ENCODE measurements around the gene MRPL12. TPM values are rescaled to one million over a fixed set of nuclear protein-coding genes. Genes with fewer than 3 reads are reported as not detected.

Gene MRPL12
- total and polyA plus RNA-seq, 2 of the 8 experiments (the other 6 are each of a cell fraction or from before 2014, with no cell fraction given) = 120 to 141 TPM

DNA sequence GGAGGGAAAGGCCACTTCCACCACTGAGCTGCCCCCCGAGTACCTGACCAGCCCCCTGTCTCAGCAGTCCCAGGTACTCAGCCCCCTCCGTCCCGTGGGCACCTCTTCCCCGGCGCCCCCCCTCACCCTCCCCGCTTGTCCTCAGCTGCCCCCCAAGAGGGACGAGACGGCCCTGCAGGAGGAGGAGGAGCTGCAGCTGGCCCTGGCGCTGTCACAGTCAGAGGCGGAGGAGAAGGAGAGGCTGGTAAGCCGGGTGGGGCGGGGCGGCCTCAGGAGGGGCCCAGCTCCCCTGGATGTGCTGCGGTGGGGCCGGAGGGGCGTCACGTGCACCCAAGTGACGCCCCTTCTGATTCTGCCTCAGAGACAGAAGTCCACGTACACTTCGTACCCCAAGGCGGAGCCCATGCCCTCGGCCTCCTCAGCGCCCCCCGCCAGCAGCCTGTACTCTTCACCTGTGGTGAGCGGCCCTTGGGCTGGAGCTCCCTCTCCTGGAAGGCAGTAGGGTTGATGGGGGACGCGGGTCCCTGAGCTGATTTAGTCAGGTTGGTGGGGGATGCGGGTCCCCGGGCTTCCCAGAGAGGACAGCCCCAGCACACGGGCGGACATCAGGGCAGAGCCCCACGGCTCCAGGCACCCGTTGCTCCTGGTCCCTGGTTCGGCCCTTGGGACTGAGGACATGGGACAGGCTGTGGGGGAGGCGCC is 9.5 kb upstream of the MRPL12 start:
- H3K23ac ChIP-seq (ENCODE audit: insufficient read length) = no peak overlapping the region
- no peak overlapping the region for H2BK120ac ChIP-seq (replicated peaks; ENCODE audit: low read depth, low read length)
- H3K4me3 ChIP-seq (ENCODE audit: extremely low read depth in 1 of 4, insufficient read depth in 2 of 4, low read depth in 3 of 4, low read length in 4 of 4) = no peak overlapping the region
- H3K56ac ChIP-seq (replicated peaks; ENCODE audit: insufficient read length, low read depth, low read length) = no peak overlapping the region
- H2AFZ ChIP-seq (ENCODE audit: low read length) = no peak overlapping the region
- H4K5ac ChIP-seq (ENCODE audit: insufficient read length, low read depth, low read length) = no peak overlapping the region
- ChIA-PET POLR2A (ENCODE audit: partially characterized antibody) (interaction anchor here (1.0 to 28.4 kb wide), 4 partner anchors 11 to 23 kb away, joined by 3 to 436 read pairs (median 52); partner anchors contain the start of genes ARL16, HGS, MRPL12 and SLC25A10), CTCF (ENCODE audit: partially characterized antibody) (interaction anchor here (0.6 to 1.8 kb wide), 7 partner anchors 9 to 422 kb away, joined by 3 to 20 read pairs (median 7); partner anchors contain the start of genes ARL16, HGS and MRPL12)
- H3K36me3 ChIP-seq (ENCODE audit: control insufficient read depth in 2 of 4, insufficient read depth in 4 of 4, low read length in 3 of 4) = peaks cover 2 to 56% (median 33%) of the 10 kb centered on the region in 4 experiments; a peak in 6 of 8 replicates
- H2BK12ac ChIP-seq (ENCODE audit: low read depth, low read length) = no peak overlapping the region
- no peak overlapping the region for H3K18ac ChIP-seq (ENCODE audit: extremely low read depth, low read length)
- WGBS, 2 experiments (ENCODE audit: extremely low coverage in 1 of 2, insufficient coverage in 1 of 2, insufficient read length in 1 of 2, insufficient replicate concordance in 2 of 2, low coverage in 1 of 2, low lambda C conversion rate in 2 of 2, missing lambda C conversion rate in 1 of 2) = 90% methylated on average over 29 of the region's 35 CpGs; no CpG with 5 or more reads in 1 of the 2 experiments
- no peaks in the 10 kb centered on the region for H3K27me3 ChIP-seq (replicated peaks in 1 of 4; ENCODE audit: control insufficient read depth in 3 of 4, extremely low read depth in 1 of 4, insufficient read depth in 3 of 4, low read length in 3 of 4)
- H3K4ac ChIP-seq (replicated peaks; ENCODE audit: insufficient read length, low read depth, low read length) = no peak overlapping the region
- no peaks in the 10 kb centered on the region for H3K79me2 ChIP-seq (ENCODE audit: control insufficient read depth in 1 of 2, insufficient read depth in 2 of 2, low read length in 2 of 2)
- no peak overlapping the region for H3K9ac ChIP-seq (replicated peaks in 1 of 4; ENCODE audit: extremely low read depth in 1 of 4, low read depth in 3 of 4, low read length in 3 of 4)
- TF ChIP-seq PHF8 (conservative IDR thresholded peaks at IDR 0.05; ENCODE audit: low read depth, low read length) (no peak), RAD21 (IDR thresholded peaks at IDR 0.05 in 1 of 2, conservative IDR thresholded peaks at IDR 0.05 in 1 of 2; ENCODE audit: low read depth in 2 of 2, low read length in 2 of 2) (peak; percentile 42 to 62; a peak in 3 of 4 replicates), KDM1A (IDR thresholded peaks at IDR 0.05; ENCODE audit: borderline replicate concordance, low read length) (no peak)
- TF ChIP-seq, protein P1, sequence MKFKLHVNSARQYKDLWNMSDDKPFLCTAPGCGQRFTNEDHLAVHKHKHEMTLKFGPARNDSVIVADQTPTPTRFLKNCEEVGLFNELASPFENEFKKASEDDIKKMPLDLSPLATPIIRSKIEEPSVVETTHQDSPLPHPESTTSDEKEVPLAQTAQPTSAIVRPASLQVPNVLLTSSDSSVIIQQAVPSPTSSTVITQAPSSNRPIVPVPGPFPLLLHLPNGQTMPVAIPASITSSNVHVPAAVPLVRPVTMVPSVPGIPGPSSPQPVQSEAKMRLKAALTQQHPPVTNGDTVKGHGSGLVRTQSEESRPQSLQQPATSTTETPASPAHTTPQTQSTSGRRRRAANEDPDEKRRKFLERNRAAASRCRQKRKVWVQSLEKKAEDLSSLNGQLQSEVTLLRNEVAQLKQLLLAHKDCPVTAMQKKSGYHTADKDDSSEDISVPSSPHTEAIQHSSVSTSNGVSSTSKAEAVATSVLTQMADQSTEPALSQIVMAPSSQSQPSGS (IDR thresholded peaks at IDR 0.05; ENCODE audit: low read length) = no peak
- TF ChIP-seq, protein P2, sequence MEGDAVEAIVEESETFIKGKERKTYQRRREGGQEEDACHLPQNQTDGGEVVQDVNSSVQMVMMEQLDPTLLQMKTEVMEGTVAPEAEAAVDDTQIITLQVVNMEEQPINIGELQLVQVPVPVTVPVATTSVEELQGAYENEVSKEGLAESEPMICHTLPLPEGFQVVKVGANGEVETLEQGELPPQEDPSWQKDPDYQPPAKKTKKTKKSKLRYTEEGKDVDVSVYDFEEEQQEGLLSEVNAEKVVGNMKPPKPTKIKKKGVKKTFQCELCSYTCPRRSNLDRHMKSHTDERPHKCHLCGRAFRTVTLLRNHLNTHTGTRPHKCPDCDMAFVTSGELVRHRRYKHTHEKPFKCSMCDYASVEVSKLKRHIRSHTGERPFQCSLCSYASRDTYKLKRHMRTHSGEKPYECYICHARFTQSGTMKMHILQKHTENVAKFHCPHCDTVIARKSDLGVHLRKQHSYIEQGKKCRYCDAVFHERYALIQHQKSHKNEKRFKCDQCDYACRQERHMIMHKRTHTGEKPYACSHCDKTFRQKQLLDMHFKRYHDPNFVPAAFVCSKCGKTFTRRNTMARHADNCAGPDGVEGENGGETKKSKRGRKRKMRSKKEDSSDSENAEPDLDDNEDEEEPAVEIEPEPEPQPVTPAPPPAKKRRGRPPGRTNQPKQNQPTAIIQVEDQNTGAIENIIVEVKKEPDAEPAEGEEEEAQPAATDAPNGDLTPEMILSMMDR (IDR thresholded peaks at IDR 0.05; ENCODE audit: control extremely low read depth in 1 of 3, insufficient read depth in 1 of 3, low read depth in 1 of 3, low read length in 3 of 3) = peak; percentile 55 to 88 (median 59)
- no peak overlapping the region for H2BK15ac ChIP-seq (ENCODE audit: low read length)
- no peaks in the 10 kb centered on the region for H3K4me1 ChIP-seq (replicated peaks in 1 of 4; ENCODE audit: control insufficient read depth in 3 of 4, insufficient read depth in 4 of 4, low read length in 3 of 4)
- H2BK20ac ChIP-seq (ENCODE audit: low read length) = no peak overlapping the region
- no peak for FAIRE-seq
- no peaks in the 10 kb centered on the region for H3K9me3 ChIP-seq (ENCODE audit: insufficient read depth in 2 of 2, low read depth in 1 of 2, low read length in 1 of 2)
- H4K91ac ChIP-seq (replicated peaks; ENCODE audit: insufficient read length, low read length) = no peak overlapping the region
- H2BK5ac ChIP-seq (ENCODE audit: low read depth, low read length) = no peak overlapping the region
- H2AK5ac ChIP-seq (ENCODE audit: low read depth, low read length) = no peak overlapping the region
- no peaks in the 10 kb centered on the region for H3K23me2 ChIP-seq (ENCODE audit: low read depth, low read length)
- H3K79me1 ChIP-seq (ENCODE audit: low read depth, low read length) = peaks cover 2% of the 10 kb centered on the region; the same call in 1 of the 2 replicates
- no peak overlapping the region for H3K4me2 ChIP-seq (ENCODE audit: insufficient read depth in 1 of 2, low read depth in 2 of 2, low read length in 2 of 2)
- no peak overlapping the region for H3K27ac ChIP-seq (ENCODE audit: low read depth, low read length)
- peak in 1 of 2 experiments; percentile 67 for DNase-seq (ENCODE audit: low read depth in 1 of 2, low spot score in 2 of 2)
- H4K20me1 ChIP-seq (replicated peaks in 1 of 2; ENCODE audit: control insufficient read depth in 1 of 2, insufficient read depth in 2 of 2, low read length in 2 of 2) = peaks cover 3 to 14% of the 10 kb centered on the region in 2 experiments
- no peak overlapping the region for H4K8ac ChIP-seq (ENCODE audit: extremely low read depth, insufficient read depth, low read length)
- no peak overlapping the region for H3K14ac ChIP-seq (ENCODE audit: insufficient read length)
